Smooth muscle cell of the pulmonary artery (primary cell): ENCODE data around the gene OR51A4. TPM values are rescaled to one million over a fixed set of nuclear protein-coding genes. Genes with fewer than 3 reads are reported as not detected.

Source experiments
- total RNA-seq: library from RNA; depleted of rRNA; stranded (reverse); fragments of >200 nt; gene quantifications from 2 replicates; pipeline ENCODE4 v1.2.3, GENCODE V29; 2014

Gene OR51A4
- total RNA-seq, result not detected in 2 replicates

GRCh38 chr11:4947505-4947904 is at the start of gene OR51A4:
Gene OR51A4, minus strand, starts transcription at chr11:4947605. Its CDS starts 505 bp downstream, at chr11:4947100.

GRCh38 chr11:4994551-4994950 is 47.1 kb upstream of the OR51A4 start, which contains the start of gene OR51L1:
Gene OR51L1, plus strand, starts transcription at chr11:4994851. Its CDS starts 4,132 bp downstream, at chr11:4998983.

DNA sequence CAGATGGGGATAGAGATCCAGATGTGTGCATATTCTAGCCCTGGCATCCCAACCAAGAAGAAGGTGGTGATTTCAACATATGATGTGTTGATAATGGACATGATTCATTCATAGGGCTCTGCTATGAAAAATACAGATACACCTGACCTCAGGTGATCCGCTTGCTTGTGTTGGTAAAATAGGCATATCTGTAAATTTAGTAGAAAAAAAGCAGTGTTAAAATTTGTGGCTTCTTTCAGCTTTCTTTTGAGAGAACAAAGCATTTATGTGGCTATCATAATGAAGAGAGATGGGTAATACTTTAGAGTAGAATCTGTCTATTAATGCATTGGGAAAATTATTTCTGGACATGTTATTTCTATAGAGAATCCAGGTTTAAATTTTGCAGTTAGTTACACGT is 8.2 kb upstream of the OR51A4 start, which contains the start of gene OR51A2:
Gene OR51A2, minus strand, starts transcription at position 101 of the 400 bp plus-strand sequence. Its CDS starts 0 bp downstream, at position 101.

GRCh38 chr11:4924239-4924638 is 23.2 kb downstream of the OR51A4 start, which contains the start of gene OR51G1:
Gene OR51G1, minus strand, starts transcription at chr11:4924339. Its CDS starts 0 bp downstream, at chr11:4924339.

DNA sequence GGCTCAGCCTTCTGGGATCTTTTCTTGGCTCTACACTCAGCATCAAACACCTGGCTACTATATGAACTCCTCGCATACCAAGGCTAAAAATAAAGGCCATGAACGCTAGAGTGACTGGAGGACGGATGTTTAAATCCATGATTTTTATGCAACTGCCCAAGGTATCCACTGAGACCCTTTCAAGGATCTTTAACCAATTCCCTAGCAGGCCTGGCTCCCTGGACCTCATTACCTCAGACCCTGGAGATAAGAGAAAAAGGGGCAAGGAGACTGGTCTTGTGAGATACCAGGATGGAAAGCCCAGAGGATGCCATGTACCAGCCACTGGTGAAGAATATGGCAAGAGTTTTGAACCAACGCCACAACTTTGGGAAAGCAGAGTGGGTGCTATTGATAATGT is 28.2 kb downstream of the OR51A4 start, which contains the start of gene OR51G2:
Gene OR51G2, minus strand, starts transcription at position 101 of the 400 bp plus-strand sequence. CDS start 3,687 bp downstream, outside the sequence.

GRCh38 chr11:4903484-4903883 is 43.9 kb downstream of the OR51A4 start, which contains the start of gene OR51A7:
Gene OR51A7, plus strand, starts transcription at chr11:4903783. Its CDS starts 3,587 bp downstream, at chr11:4907370.

Other genes starting within 250 kb of the OR51A4 start
- gene OR51E2, start 249.8 kb downstream of the OR51A4 start, total RNA-seq, result 0.33 TPM in 1 of 2 replicates, not detected in the other
- gene MMP26, start 242.8 kb downstream of the OR51A4 start, total RNA-seq, result not detected in 2 replicates
- not detected in 2 replicates for gene OR51F1, start 177.7 kb downstream of the OR51A4 start, total RNA-seq
- gene OR52R1, start 143.2 kb downstream of the OR51A4 start, total RNA-seq, result not detected in 2 replicates
- gene OR51F2, start 126.3 kb downstream of the OR51A4 start, total RNA-seq, result not detected in 2 replicates
- gene OR51S1, start 98.4 kb downstream of the OR51A4 start, total RNA-seq, result not detected in 2 replicates
- gene OR51T1, start 65.7 kb downstream of the OR51A4 start, total RNA-seq, result not detected in 2 replicates
- gene OR51A7, start 43.8 kb downstream of the OR51A4 start, total RNA-seq, result not detected in 2 replicates
- gene OR51G2, start 28.3 kb downstream of the OR51A4 start, total RNA-seq, result not detected in 2 replicates
- not detected in 2 replicates for gene OR51G1, start 23.3 kb downstream of the OR51A4 start, total RNA-seq
- gene OR51A2, start 8.1 kb upstream of the OR51A4 start, total RNA-seq, result not detected in 2 replicates
- not detected in 2 replicates for gene OR51L1, start 47.2 kb upstream of the OR51A4 start, total RNA-seq
- not detected in 2 replicates for gene OR52J3, start 98.9 kb upstream of the OR51A4 start, total RNA-seq
- gene OR52E2, start 112.0 kb upstream of the OR51A4 start, total RNA-seq, result not detected in 2 replicates
- not detected in 2 replicates for gene OR52E1, start 122.0 kb upstream of the OR51A4 start, total RNA-seq
- not detected in 2 replicates for gene OR52A5, start 190.8 kb upstream of the OR51A4 start, total RNA-seq
- not detected in 2 replicates for gene OR52A1, start 207.2 kb upstream of the OR51A4 start, total RNA-seq